ENCODE data around the gene IDE.
"Not testable (repeated sequence)": the region's sequence is repeated elsewhere in the genome, so short reads cannot be mapped to it uniquely, and the experiment has no call there.

The IDE gene

GRCh38 chr10:92483539-92483938, 90.4 kb downstream of the IDE start:
- no peak for DNase-seq

GRCh38 chr10:92480413-92480812, 93.5 kb downstream of the IDE start:
- DNase-seq, result no peak

- DNase-seq, result no peak
These were observed 94.3 kb downstream of the IDE start for GRCh38 chr10:92479547-92479946.

GRCh38 chr10:92478536-92478935, 95.4 kb downstream of the IDE start:
- DNase-seq, result no peak

- DNase-seq, result no peak
These were observed 98.5 kb downstream of the IDE start for GRCh38 chr10:92475357-92475868.

- DNase-seq, result no peak
These were observed 103.9 kb downstream of the IDE start for GRCh38 chr10:92470026-92470425.

- DNase-seq, result no peak
These were observed 109.5 kb downstream of the IDE start for GRCh38 chr10:92464364-92464763.

GRCh38 chr10:92463582-92463981, 110.3 kb downstream of the IDE start:
- DNase-seq, result no peak

GRCh38 chr10:92454955-92455354, 118.9 kb downstream of the IDE start:
- DNase-seq, result not testable (repeated sequence)

- no peak for DNase-seq
These were observed 121.6 kb downstream of the IDE start for GRCh38 chr10:92452313-92452712.

GRCh38 chr10:92451431-92451830, 122.5 kb downstream of the IDE start:
- no peak for DNase-seq

GRCh38 chr10:92450896-92451295, 123.0 kb downstream of the IDE start:
- DNase-seq, result no peak

- DNase-seq, result no peak
These were observed 133.3 kb downstream of the IDE start for GRCh38 chr10:92440578-92440977.

GRCh38 chr10:92438220-92438619, 135.7 kb downstream of the IDE start:
- no peak for DNase-seq

GRCh38 chr10:92436611-92437010, 137.3 kb downstream of the IDE start:
- no peak for DNase-seq

GRCh38 chr10:92436065-92436464, 137.8 kb downstream of the IDE start:
- DNase-seq, result not testable (repeated sequence)

- no peak for DNase-seq
These were observed 139.5 kb downstream of the IDE start for GRCh38 chr10:92434385-92434784.

- no peak for DNase-seq
These were observed 141.3 kb downstream of the IDE start for GRCh38 chr10:92432596-92432995.

GRCh38 chr10:92430103-92430502, 143.8 kb downstream of the IDE start:
- DNase-seq, result no peak

- DNase-seq, result no peak
These were observed 152.3 kb downstream of the IDE start for GRCh38 chr10:92421550-92421949.

GRCh38 chr10:92420546-92421275, 153.2 kb downstream of the IDE start:
- DNase-seq, result no peak

- peak; percentile 33 for DNase-seq
These were observed 153.9 kb downstream of the IDE start for GRCh38 chr10:92419740-92420545.

GRCh38 chr10:92418891-92419290, 155.0 kb downstream of the IDE start:
- DNase-seq, result no peak

- no peak for DNase-seq
These were observed 155.7 kb downstream of the IDE start for GRCh38 chr10:92418221-92418620.

Data from left hindlimb (tissue), 1 donor.